Spleen (tissue), 11 donors: ENCODE data around the gene MICAL3. TPM values are rescaled to one million over a fixed set of nuclear protein-coding genes. Genes with fewer than 3 reads are reported as not detected.

ENCODE experiments used
- DNase-seq: peaks from one replicate; pipeline ENCODE4 v3.0.0-alpha.2; 2020
- H3K27ac ChIP-seq, 8 donors: fragments of 200-600 bp; sonication (generic) in 7 of 8; 1 replicate in 4 of 8; 2 replicates in 4 of 8; pipeline versions ENCODE4 v1.5.0 to v1.8.0; 2016 to 2021; ENCODE audit warnings: inconsistent platforms in 4 of 8, mild to moderate bottlenecking in 4 of 8, moderate library complexity in 1 of 8
- H3K27me3 ChIP-seq, 7 donors: fragments of 200-600 bp; sonication (generic) in 6 of 7; replicated peaks in 1 of 7; 1 replicate in 4 of 7; 2 replicates in 3 of 7; pipeline versions ENCODE4 v1.5.0 to v1.8.0; 2016 to 2021; ENCODE audit warnings: inconsistent platforms in 3 of 7, mild to moderate bottlenecking in 1 of 7
- H3K36me3 ChIP-seq, 6 donors: fragments of 200-600 bp; sonication (generic) in 5 of 6; 1 replicate in 4 of 6; 2 replicates in 2 of 6; pipeline versions ENCODE4 v1.5.0 to v1.8.0; 2016 to 2021; ENCODE audit warnings: inconsistent platforms in 2 of 6
- H3K4me1 ChIP-seq, 6 donors: fragments of 200-600 bp; sonication (generic) in 5 of 6; 1 replicate in 3 of 6; 2 replicates in 3 of 6; pipeline versions ENCODE4 v1.5.0 to v1.8.0; 2016 to 2021; ENCODE audit warnings: inconsistent platforms in 3 of 6
- H3K4me3 ChIP-seq, 8 donors: fragments of 200-600 bp; sonication (generic) in 7 of 8; 1 replicate in 4 of 8; 2 replicates in 4 of 8; pipeline versions ENCODE4 v1.5.0 to v1.8.0; 2016 to 2021; ENCODE audit warnings: inconsistent platforms in 4 of 8, mild to moderate bottlenecking in 4 of 8, moderate library complexity in 2 of 8
- H3K9me3 ChIP-seq, 8 donors: fragments of 200-600 bp; sonication (generic) in 7 of 8; 1 replicate in 4 of 8; 2 replicates in 4 of 8; pipeline versions ENCODE4 v1.5.0 to v1.8.0; 2016 to 2021; ENCODE audit warnings: inconsistent platforms in 4 of 8
- CTCF ChIP-seq, 11 experiments: fragments of 200-600 bp in 7 of 11; fragments of 450-650 bp in 4 of 11; sonication (generic) in 4 of 11; IDR thresholded peaks in 8 of 11; conservative IDR thresholded peaks in 3 of 11; 1 replicate in 7 of 11; 2 replicates in 4 of 11; pipeline versions ENCODE4 v1.4.0 to v1.8.0; 2016 to 2021; ENCODE audit warnings: antibody characterized with exemption in 11 of 11, inconsistent platforms in 4 of 11, mild to moderate bottlenecking in 1 of 11
- POLR2A ChIP-seq, 3 donors: fragments of 450-650 bp; IDR thresholded peaks; one replicate each; pipeline ENCODE4 v1.5.1; 2017; ENCODE audit warnings: antibody characterized with exemption in 3 of 3, mild to moderate bottlenecking in 1 of 3
- POLR2AphosphoS5 ChIP-seq, 3 donors: sonication (generic); formaldehyde crosslinking; IDR thresholded peaks; one replicate each; pipeline ENCODE4 v1.5.1; 2017; ENCODE audit warnings: antibody characterized with exemption in 3 of 3
- WGBS, 5 donors: extraction: QIAGEN DNeasy Blood & Tissue Kit in 3 of 5; methylation state at CpG; one replicate each; pipeline versions ENCODE4 v1.1.5 to v1.1.7; 2013 to 2018; 5-methylcytosine and 5-hydroxymethylcytosine counted together
- intact Hi-C: fragments of 100-400 bp; cut with DNase I; formaldehyde crosslinking; loops from one replicate; pipeline ENCODE4 v1.15.0; 2023; ENCODE audit warnings: low total_unique reads
- polyA plus RNA-seq, 3 donors: library from polyadenylated mRNA; stranded (reverse); fragments of 200-250 nt; gene quantifications; one replicate each; pipeline ENCODE4 v1.2.1, GENCODE V29; 2013
- total RNA-seq, 7 donors: library from RNA; depleted of rRNA in 3 of 7; stranded (reverse); fragments of >200 nt in 3 of 7; fragmentation: NEBNext Ultra II Directional in 4 of 7; extraction: Animal tissue kit (Norgen Biotek cat#: 25700) in 4 of 7; gene quantifications; one replicate each; pipeline versions ENCODE4 v1.1.0 to v1.2.1, GENCODE V29; 2016 to 2021
- donor health status: healthy with polysubstance abuse.
- donor health status: DM: no; HTN: no; CAD: no; lungs with moderate emphysema.
- donor health status: DM: no; HTN: no; CAD: no.
- donor health status: Bipolar disorder and iron deficiency.
- donor health status: healthy.
- donor health status: DM: no; HTN: no; CAD: no.
- donor health status: DM: yes; HTN: yes; CAD: no.

The MICAL3 gene
- total and polyA plus RNA-seq, 10 donors = 2.6 to 133 (median 75.2) TPM

GRCh38 chr22:17783773-17784480 lies 240.4 kb downstream of the MICAL3 start:
- intact Hi-C loops = no loop called here
- no peak overlapping the region for H3K4me3 ChIP-seq
- peak in 2 of 3 donors; percentile 6 to 19 for TF ChIP-seq POLR2AphosphoS5 (IDR thresholded peaks at IDR 0.05)
- no peak for TF ChIP-seq POLR2A (IDR thresholded peaks at IDR 0.05)
- no peak for TF ChIP-seq CTCF (IDR thresholded peaks at IDR 0.05 in 8 of 11, conservative IDR thresholded peaks at IDR 0.05 in 3 of 11)
- H3K27ac ChIP-seq = peak overlapping the region in 6 of 8 donors; percentile 10 to 53 (median 24)
- peaks cover 29 to 86% (median 59%) of the 10 kb centered on the region in 6 donors for H3K4me1 ChIP-seq
- no peaks in the 10 kb centered on the region for H3K27me3 ChIP-seq
- DNase-seq = no peak
- peaks cover 0 to 16% (median 9%) of the 10 kb centered on the region in 6 donors for H3K36me3 ChIP-seq
- no peaks in the 10 kb centered on the region for H3K9me3 ChIP-seq
- 73 to 87% (median 81%) methylated on average over 18 of the region's 18 CpGs for WGBS, 5 donors

- peak overlapping the region in 1 of 8 donors; percentile 53 for H3K27ac ChIP-seq
- no peaks in the 10 kb centered on the region for H3K9me3 ChIP-seq
- H3K4me1 ChIP-seq = peaks cover 35 to 92% (median 66%) of the 10 kb centered on the region in 6 donors
- intact Hi-C loops = no loop called here
- H3K4me3 ChIP-seq = no peak overlapping the region
- TF ChIP-seq CTCF (IDR thresholded peaks at IDR 0.05 in 8 of 11, conservative IDR thresholded peaks at IDR 0.05 in 3 of 11) (no peak), POLR2AphosphoS5 (IDR thresholded peaks at IDR 0.05) (no peak), POLR2A (IDR thresholded peaks at IDR 0.05) (no peak)
- no peaks in the 10 kb centered on the region for H3K27me3 ChIP-seq
- peaks cover 0 to 10% (median 3%) of the 10 kb centered on the region in 6 donors for H3K36me3 ChIP-seq
- DNase-seq = no peak
- WGBS, 5 donors = 71 to 86% (median 76%) methylated on average over 7 to 9 of the region's 9 CpGs
Measured at GRCh38 chr22:17783312-17783711, 241.0 kb downstream of the MICAL3 start.

GRCh38 chr22:17782621-17783020 lies 241.7 kb downstream of the MICAL3 start:
- peaks cover 40 to 95% (median 71%) of the 10 kb centered on the region in 6 donors for H3K4me1 ChIP-seq
- TF ChIP-seq POLR2AphosphoS5 (IDR thresholded peaks at IDR 0.05) (no peak), POLR2A (IDR thresholded peaks at IDR 0.05) (no peak), CTCF (IDR thresholded peaks at IDR 0.05 in 8 of 11, conservative IDR thresholded peaks at IDR 0.05 in 3 of 11) (no peak)

GRCh38 chr22:17782158-17782557 lies 242.2 kb downstream of the MICAL3 start:
- Histone ChIP-seq H3K36me3 (no peaks in the 10 kb centered on the region), H3K27ac (peak overlapping the region in 7 of 8 donors; percentile 37 to 98 (median 67)), H3K9me3 (no peaks in the 10 kb centered on the region), H3K27me3 (no peaks in the 10 kb centered on the region), H3K4me1 (peaks cover 39 to 95% (median 68%) of the 10 kb centered on the region in 6 donors), H3K4me3 (peak overlapping the region in 1 of 8 donors; percentile 31)
- no peak for TF ChIP-seq POLR2A (IDR thresholded peaks at IDR 0.05)
- TF ChIP-seq POLR2AphosphoS5 (IDR thresholded peaks at IDR 0.05) = peak in 1 of 3 donors; percentile 21
- no peak for TF ChIP-seq CTCF (IDR thresholded peaks at IDR 0.05 in 8 of 11, conservative IDR thresholded peaks at IDR 0.05 in 3 of 11)
- WGBS, 5 donors = 78 to 82% (median 79%) methylated on average over 13 of the region's 13 CpGs
- intact Hi-C loops = no loop called here
- DNase-seq = no peak

More at GRCh38 chr22:17782621-17783020, 241.7 kb downstream of the MICAL3 start:
- Histone ChIP-seq H3K4me3 (no peak overlapping the region), H3K36me3 (peaks cover 0 to 3% (median 0%) of the 10 kb centered on the region in 6 donors), H3K27ac (peak overlapping the region in 1 of 8 donors; percentile 98), H3K27me3 (no peaks in the 10 kb centered on the region), H3K9me3 (no peaks in the 10 kb centered on the region)
- intact Hi-C loops = no loop called here
- DNase-seq = no peak
- 92 to 96% (median 95%) methylated on average over 13 of the region's 13 CpGs for WGBS, 5 donors
